C4-2B (cell line): ENCODE results near the gene TCEAL3.

Experiments
- CTCF ChIP-seq: fragments of 450-650 bp; conservative IDR thresholded peaks from 2 replicates; pipeline ENCODE4 v1.5.1; 2017; ENCODE audit warnings: mild to moderate bottlenecking
- ZFX ChIP-seq: fragments of 450-650 bp; IDR thresholded peaks from 2 replicates; pipeline ENCODE4 v1.6.1; 2017

- TF ChIP-seq CTCF (no peak), ZFX (no peak)
Measured at GRCh38 chrX:103610282-103610681, 2.5 kb downstream of the TCEAL3 start.
